ENCODE data around the gene FAH.

Gene FAH

DNA sequence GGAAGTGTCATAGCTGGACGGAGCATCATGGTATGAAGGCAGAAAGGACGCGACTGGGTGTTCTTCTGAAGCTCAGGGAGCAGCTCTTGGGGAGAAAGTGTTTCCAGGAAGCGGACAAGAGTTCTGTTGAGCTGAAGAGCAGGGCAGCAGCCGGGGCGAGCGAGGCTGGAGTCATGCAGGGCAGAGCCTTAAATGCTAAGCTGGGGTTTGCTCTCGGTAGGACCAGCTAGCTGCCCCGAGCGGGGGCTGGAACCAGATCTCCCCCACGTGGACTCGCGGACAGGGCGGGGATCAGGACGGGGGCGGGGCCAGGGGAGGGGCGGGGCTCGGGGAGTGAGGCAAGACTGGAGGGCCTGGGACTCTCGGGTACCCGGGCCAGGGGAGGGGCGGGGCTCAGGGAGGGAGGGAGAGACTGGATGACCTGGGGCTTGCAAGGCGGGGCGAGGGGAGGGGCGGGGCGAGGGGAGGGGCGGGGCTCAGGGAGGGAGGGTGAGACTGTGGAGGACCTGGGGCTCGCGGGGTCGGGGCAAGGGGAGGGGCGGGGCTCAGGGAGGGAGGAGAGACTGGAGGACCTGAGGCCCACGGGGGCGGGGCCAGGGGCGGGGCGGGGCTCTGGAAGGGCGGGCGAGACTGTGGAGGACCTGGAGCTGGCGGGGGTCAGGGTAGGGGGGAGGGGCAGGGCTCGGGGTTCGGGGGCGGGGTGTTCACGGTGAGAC, 461 bp upstream of the FAH start:
- DNase-seq, result peak; percentile 94

DNA sequence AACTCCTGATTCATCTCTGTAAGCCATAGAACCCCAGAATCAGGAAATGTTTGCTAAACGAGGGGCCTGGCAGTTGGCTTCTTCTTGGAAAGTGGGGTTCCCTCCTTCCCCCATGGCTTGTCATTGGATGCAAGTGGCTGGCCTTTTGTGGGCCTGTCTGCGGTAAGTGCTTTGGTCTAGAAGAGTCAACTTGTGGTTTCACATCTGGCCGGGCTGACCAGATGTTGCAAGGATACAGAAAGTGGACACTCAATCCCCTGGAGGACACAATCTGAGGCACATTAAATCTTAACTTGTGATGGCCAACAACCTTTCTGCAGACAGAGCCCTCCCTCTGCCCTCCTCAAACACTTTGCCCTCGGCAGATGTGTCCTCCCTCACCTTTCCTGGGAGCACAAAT, 1.1 kb downstream of the FAH start:
- peak; percentile 36 for DNase-seq

DNA sequence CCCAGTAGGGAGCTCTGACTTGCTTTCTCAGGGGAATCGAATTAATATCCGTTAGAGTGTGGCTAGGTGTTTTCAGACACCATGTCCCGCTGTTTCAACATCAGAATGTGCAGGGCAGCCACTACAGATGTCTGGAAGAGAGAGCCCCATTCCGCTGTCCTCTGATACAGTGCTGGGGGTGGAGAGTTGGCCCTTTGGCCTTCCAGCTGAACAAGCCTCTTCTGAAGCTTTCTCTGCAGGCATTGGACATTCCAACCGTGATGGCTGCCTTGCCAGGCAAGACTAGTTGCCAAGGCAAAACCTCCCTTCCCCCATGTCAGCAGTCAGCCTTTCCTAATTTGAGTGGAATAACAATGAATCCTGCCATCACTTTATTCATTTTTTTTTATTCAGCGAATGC, 1.5 kb downstream of the FAH start:
- DNase-seq, result peak; percentile 21

DNA sequence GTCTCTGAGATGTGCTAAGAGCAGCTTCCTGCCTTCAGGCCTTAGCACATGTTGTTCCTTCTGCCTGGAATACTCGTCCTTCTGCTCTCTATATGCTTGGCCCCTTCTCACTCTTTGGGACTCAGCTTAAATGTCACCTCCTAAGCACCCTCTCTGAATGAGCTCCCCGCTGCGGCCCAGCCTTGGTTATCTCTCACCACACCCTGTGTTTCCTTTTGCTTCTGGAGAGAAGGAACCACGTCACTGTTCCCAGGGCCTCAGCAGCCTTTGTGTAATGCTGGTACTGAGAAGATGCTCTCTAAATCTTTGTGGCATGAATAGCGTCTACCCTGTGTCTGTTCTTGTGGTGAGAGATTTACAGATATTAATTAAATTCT, 2.2 kb downstream of the FAH start:
- DNase-seq, result peak; percentile 88

DNA sequence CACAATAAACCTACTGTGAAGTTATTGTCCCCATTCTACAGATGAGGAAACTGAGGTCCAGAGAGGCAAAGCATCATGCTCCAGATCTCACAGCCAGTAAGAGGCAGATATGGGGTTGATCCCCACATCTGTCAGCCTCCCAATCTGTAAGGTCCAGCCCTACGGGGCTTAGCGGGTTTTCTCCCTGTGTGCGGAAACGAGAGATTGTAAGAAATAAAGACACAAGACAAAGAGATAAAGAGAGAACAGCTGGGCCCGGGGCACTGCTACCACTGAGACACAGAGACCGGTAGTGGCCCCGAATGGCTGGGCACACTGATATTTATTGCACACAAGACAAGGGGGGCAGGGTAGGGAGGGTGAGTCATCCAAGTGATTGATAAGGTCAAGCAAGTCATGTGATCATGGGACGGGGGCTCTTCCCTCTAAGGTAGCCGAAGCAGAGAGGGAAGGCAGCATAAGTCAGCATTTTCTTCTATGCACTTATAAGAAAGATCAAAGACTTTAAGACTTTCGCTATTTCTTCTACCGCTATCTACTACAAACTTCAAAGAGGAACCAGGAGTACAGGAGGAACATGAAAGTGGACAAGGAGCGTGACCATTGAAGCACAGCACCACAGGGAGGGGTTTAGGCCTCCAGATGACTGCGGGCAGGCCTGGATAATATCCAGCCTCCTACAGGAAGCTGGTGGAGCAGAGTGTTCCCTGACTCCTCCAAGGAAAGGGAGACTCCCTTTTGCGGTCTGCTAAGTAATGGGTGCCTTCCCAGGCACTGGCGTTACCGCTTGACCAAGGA, 2.8 kb downstream of the FAH start:
- peak; percentile 97 for DNase-seq

DNA sequence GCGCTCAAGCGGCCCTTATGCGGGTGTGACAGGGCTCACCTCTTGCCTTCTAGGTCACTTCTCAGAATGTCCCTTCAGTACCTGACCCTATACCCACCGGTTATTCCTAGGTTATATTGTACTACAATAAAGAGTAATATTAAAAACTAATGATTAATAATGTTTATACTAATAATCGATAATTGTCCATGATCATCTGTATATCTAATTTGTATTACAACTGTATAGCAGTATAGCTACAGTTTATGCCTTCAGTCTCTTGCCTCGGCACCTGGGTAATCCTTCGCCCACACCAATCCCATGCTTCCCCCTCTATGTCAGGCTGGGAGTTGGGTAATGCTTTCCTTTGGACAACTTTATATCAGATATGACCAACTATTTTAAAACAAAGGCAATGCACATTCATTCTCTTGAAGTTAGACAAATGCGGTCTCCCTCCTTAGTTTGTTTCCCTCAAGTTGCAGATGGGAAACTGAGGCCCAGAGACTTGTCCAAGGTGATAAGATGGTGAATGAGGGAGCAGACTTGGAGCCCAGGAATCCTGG, 3.4 kb downstream of the FAH start:
- no peak for DNase-seq

DNA sequence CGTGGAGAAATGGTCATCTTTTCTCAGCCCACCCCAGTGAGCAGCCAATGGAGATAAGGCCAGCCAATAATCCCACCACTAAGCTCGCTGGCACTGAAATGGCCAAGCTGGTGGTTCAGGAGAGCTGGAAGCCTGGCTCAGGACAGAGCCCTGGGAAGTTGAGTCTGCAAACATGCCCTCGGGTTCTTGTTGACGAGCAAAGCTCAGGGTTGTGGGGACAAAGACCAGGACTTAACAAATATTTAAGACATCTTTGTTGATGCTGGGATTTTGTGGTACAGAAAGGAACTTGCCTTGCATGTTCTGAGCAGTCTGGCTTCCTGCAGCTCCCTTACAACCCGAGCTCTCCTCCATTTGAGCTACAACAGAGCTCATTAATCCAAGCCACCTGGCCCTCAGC, 4.4 kb downstream of the FAH start:
- no peak for DNase-seq

DNA sequence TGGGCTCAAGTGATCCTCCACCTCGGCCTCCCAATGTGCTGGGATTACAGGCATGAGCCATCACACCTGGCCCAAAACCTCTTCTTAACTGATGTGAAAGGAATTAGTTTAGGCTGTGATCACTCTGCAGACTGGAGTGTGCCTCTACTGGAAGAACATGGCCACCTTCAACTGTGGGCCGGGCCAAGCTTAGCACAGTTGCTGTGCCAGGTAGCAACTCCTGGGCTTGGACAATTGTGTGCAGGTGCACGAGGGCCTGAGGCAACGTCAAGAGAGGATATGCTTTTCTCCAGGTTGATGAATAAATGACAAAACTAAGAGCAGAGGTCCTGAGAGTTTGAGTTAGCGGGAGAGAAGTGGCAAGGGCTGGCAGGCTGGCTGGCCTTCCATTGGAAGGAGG, 6.5 kb downstream of the FAH start:
- DNase-seq, result no peak

DNA sequence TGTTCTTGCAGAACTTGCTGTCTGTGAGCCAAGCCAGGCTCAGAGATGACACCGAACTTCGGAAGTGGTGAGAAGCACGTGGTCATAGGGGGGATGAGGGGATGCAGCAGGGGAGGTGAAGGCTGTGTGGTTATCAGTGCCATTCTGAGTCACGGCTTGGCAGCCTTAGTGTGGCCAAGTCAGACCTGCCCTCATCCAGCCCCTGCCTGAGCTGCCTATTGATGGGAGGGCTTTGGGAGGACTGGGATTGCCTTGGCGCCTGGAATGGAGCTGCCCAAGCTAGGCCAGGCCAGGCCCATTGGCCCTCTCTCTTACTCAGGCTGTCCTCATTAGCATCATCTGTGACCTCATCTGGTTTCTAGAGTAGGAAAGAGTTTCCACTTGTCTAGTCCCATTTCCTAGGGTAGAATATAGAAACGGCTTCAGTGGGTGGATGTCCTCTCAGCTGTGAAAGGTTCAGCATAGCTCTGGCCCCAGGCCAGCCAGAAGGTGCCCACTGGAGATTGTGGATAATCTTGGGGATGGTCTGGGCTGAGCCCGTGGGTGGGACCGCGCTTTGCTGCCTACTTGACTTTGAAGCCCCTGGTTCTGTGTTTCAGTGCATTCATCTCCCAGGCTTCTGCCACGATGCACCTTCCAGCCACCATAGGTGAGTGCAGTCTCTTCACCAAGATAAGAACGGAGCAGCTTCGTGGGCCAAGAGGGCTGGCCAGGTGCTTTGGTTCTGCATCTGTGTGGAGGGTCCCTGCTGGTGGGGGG, 7.2 kb downstream of the FAH start:
- DNase-seq, result peak; percentile 57

DNA sequence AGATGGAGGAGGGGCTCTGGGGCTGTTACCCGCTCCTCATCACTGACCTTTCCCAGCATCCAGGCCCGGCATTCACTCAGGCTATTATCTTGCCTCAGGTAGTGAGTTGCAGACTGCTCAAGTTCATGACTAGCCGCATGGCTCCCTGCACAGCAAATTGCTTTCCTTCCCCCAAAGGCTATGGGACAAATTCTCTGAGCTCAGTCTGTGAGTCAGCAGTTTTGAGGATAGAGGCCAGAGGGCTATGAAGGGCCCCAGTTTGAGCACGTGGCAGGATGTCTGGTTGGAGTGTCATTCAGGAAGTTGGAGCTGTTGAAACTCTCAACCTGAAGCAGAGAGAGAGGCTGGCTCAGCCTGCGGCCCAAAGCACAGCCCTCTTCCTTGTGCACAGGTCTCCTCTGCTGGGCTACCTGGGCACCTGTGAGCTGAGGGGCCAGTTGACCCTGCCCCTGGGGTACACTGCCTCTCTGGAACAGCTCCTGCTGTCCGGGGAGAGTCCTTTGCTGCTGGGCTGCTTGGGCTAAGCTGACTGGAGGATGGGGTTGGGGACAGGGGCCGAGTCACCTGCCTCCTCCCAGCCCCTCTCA, 7.9 kb downstream of the FAH start:
- peak; percentile 94 for DNase-seq

DNA sequence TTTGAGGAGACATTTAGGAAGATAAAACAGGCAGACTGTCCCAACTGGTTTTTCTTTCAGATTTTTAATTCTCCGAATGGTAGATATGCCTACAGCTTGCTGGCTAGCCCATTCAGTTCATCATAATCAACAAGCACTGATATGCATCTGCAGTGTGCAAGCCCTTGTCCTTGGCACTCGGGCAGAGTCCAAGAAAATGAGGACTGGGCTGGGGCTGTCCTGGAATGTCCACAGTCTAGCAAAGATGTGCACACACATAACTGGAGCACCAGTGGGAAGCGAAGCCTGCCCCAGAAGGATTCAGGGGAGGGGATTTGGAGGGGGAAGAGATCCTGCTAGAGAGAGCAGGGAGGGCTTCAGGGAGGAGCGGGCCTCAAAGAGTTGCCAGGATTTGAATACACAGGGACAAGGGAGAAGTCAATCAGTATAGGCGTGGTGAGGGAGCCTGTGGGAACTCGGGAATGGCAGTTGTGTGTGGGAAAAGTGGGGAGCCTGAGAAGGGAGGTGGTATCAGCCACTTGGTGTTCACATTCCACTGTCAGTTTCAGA, 8.7 kb downstream of the FAH start:
- no peak for DNase-seq

DNA sequence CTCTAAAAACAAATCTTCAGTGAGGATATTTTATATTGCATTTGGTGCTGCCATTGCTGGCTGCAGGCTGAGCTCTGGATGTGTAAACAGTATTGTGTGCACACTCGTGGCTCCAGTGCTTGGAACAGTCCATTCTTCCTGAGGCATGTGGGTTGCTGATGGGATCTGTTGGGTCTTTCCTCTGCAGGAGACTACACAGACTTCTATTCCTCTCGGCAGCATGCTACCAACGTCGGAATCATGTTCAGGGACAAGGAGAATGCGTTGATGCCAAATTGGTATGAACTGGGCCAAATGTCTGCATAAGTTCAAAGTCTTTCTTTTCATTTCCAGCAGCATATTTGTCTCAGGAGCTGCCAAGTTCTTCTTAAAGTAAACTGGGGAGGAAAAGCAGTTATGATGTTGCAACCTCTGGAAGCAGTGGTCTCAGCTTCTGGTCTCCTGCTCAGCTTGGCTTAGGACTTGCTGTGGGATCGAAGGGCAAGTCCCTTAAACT, 9.3 kb downstream of the FAH start:
- DNase-seq, result no peak

DNA sequence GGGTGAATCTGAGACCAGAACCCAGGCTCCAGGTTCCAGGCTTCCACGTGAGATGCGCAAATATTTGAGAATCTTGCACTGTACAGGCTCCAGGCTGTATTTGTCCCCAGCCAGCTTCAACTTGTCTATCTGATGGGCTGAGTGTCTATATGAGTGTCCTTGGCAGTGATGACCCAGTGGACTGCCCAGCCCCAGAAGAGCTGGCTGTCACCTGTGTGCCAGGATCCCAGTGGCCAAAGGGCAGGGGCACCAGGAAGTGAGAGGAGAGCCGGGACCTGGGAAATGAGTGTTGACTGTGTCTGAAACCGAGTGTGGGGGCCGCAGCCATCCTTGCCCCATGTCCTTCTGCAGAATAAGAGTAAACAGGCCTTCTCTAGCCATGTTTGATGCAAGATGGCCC, 10.4 kb downstream of the FAH start:
- DNase-seq, result no peak

DNA sequence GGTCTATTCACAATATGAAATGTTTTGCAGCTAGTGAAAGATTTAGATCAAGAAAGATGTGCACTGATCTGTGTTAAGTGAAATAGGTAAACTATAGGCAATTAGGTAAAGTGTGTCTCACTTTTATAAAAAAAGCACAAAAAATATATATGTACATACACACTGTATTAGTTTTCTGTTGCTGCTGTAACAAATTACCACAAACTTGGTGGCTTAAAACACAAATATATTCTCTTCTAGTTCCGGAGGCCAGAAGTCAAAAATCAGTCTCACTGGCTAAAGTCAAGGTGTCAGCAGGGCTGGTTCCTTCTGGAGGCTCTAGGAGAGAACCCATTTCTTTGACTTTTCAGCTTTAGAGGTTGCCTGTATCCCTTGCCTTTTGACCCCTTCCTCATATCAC, 11.1 kb downstream of the FAH start:
- no peak for DNase-seq

DNA sequence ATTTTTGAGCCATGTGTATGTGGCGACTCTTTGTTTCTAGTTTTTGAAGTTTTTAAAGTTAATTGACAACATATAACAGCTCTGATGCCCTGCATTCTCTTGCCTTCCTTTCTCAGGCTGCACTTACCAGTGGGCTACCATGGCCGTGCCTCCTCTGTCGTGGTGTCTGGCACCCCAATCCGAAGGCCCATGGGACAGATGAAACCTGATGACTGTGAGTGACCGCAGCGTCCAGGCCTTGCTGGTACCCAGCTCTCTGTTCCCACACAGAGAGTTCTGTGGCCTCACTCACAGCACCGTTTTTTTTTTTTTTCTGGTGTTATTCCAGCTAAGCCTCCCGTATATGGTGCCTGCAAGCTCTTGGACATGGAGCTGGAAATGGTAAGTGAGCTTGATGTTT, 15.1 kb downstream of the FAH start:
- no peak for DNase-seq

DNA sequence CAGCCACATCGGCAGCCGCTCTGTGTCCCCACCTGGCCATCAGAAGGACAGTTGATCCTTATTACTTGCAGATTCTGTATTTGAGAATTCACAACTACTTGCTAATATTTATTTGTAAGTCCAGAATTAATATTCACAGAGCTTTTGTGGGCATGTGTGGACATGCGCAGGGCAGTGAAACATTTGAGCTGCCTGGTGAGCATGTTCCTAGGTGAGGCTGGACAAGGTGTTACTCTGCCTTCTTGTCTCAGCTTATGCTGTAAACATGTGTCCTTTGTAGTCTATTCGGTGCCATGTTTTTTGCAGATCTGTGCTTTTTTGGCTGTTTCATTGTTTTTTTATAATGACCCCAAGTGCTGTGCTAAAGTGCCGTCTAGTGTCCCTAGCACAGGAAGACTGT, 15.6 kb downstream of the FAH start:
- no peak for DNase-seq

DNA sequence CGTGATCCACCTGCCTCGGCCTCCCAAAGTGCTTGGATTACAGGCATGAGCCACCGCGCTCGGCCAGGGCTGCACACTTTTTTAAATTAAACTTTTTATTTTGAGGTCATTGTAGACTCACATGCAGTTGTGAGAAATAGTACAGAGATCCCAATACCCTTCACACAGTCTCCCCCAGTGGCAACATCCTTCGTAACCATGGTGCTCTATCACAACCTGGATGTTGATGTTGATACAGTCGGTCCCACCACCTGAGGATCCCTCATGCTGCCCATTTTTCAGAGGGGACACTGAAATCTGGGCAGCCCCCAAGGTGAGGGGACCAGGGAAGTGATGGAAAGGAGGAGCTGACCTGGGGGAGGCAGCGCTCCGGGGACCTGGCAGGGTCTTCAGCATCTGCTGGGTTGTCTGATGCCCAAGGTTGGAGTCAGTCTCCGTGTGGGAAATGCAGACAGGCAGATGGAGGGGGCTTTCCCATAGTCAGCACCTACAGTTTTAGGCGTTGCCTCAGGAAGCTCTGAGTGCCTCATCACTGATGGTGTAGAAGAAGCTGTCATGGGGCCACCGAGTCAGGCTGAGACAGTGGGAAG, 17.1 kb downstream of the FAH start:
- DNase-seq, result no peak

DNA sequence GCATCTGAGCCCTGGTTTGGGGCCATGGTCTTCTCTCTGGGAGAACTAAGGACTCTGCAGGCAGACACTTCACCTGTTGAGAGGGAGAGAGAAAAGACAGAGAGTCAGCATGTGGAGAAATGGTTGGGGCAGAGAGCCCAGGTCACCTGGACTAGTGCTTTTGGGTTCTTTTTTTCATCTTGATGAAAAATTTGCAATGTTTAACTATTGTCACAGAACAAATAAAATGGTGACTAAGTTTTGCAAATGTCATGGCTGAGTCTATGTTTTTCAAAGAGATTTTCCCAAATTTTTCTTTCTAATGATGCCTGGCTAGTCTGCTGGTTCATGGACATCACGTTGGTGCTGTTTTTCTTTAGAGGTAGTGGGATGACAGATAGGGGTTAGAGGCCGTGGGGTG, 17.8 kb downstream of the FAH start:
- no peak for DNase-seq

DNA sequence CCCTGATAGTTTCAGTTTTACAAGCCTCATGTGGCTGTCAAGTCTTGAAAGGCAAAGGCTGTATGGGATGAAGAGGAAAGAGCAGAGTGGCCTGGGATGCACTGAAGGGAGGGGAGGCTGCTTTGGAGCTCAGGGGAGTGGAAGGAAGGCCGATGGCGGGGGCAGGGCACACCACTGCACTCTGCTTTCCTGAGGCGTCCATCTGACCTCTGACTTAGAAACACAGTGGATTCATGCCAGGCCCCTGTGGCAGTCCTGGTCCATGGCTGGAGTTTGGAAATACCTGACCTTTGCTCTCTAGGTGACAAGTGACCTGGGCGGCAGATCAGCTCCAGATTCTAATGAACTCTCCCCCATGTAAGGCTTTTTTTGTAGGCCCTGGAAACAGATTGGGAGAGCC, 19.0 kb downstream of the FAH start:
- DNase-seq, result no peak

DNA sequence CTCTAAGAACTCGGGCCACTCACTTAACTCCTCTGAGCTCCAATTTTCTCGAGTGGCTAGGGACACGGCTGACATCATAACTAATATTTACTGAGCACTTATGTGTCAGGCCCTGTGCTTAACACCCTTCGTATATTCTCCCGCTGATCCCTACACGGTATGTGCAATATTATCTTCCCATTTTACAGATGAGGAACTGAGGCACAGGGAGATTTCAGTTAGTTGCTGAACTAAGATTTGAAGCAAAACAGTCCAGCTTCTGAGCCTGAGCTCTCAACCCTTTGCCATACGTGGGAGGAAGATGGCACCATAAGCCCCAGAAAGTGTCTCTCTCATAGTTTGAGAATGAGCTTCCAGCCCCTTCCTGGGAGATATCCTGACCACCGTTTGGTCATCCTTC, 19.6 kb downstream of the FAH start:
- DNase-seq, result no peak

DNA sequence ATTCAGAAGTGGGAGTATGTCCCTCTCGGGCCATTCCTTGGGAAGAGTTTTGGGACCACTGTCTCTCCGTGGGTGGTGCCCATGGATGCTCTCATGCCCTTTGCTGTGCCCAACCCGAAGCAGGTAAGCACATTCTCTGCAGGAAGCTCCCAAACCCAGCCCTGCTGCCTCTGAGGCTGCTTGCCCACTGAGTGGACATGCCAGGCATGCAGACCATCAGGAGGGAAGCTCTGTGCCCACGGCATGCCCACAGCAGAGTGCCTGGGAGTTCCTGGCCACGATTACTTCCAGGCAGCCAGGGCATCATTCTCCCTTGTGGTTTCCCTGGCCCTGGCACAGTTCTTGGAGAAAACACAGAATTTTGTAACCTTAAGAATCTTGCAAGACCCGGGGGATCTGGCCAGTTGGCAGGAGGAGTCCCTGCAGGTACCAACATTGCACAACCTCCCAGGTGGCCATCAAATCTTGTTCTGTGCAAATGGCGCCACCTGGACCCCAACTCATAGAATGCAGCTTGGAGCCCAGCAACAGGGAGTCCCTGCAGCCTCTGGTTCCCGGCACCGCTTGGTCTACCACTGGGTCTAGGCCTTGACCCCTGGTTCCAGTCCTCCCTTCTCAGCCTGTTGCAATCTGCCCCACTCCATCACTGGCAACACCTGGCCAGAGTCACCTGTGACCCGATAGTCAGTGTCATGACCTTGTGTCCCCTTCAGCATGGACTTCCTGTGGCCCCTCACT, 20.4 kb downstream of the FAH start:
- peak; percentile 83 for DNase-seq
